Measurements from ENCODE around the gene MLANA.

DNA sequence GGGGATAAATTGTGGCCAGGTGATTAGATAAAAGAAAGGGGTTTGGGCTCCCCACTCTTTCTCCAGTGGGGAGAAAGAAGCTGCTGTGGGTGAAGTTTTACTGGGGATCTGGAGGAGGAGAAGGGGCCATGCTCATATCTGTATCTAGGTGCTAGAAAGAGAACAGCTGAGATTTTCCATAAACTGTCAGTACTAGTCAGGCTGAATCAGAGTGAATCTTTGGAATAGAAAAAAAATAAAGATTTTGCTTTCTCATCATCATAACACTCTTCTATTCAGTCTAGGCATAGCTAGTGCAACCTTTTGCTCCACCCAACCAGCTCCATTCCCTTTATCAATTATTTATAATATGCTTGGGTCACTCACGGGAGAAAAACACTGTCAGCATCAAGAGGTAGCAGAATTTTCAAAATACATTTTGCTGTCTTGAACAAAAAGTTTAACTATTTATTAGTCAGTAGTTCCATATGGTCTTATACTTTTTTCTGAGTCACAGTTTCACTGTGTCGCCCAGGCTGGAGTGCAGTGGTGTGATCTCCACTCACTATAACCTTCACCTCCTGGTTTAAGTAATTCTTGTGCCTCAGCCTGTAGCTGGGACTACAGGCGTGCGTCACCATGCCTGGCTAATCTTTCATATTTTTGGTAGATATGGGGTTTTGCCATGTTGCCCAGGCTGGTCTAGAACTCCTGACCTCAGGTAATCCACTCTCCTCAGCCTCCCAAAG, 36.5 kb upstream of the MLANA start:
- TF ChIP-seq EZH2 (IDR thresholded peaks at IDR 0.05; ENCODE audit: insufficient read depth, poor library complexity, severe bottlenecking), result no peak
- no peak for TF ChIP-seq EZH2phosphoT487 (IDR thresholded peaks at IDR 0.05; ENCODE audit: insufficient read depth, low read depth)

Data from GM23248 (cell line).